ENCODE data around the gene PTPRM. TPM values are rescaled to one million over a fixed set of nuclear protein-coding genes. Genes with fewer than 3 reads are reported as not detected.

Gene PTPRM
- total and polyA plus RNA-seq, 3 donors from 2014 or later: 76.4 to 101 (median 94.6) TPM

DNA sequence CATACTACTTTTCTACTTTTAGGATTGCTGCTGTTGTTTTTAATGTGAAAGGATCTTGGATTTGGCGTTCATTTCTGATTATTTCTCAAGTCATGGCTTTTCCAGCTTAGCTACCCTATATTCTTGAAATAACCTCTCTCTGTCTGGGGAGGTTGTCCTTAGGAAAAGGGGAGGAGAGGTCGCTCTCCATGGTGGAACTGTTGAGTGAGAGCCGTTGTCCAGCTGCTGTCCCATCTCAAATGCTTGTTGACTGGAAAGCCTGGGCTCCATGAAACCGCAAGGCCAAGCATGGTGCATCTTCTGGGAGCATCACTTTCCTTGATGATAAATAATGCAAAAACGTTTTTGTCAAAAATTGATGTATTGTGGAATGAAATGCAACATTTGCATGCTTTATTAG lies 563.0 kb downstream of the PTPRM start:
- H3K9me3 ChIP-seq: no peaks in the 10 kb centered on the region
- 89 to 95% methylated on average over 5 of the region's 5 CpGs for WGBS, 2 donors
- intact Hi-C loops (cut with DNase I; ENCODE audit: low total_unique reads): no loop called here
- no peaks in the 10 kb centered on the region for H3K27me3 ChIP-seq
- H3K36me3 ChIP-seq (ENCODE audit: low read depth, missing control alignments): no peaks in the 10 kb centered on the region
- TF ChIP-seq POLR2A (IDR thresholded peaks at IDR 0.05): no peak
- TF ChIP-seq, protein P1, sequence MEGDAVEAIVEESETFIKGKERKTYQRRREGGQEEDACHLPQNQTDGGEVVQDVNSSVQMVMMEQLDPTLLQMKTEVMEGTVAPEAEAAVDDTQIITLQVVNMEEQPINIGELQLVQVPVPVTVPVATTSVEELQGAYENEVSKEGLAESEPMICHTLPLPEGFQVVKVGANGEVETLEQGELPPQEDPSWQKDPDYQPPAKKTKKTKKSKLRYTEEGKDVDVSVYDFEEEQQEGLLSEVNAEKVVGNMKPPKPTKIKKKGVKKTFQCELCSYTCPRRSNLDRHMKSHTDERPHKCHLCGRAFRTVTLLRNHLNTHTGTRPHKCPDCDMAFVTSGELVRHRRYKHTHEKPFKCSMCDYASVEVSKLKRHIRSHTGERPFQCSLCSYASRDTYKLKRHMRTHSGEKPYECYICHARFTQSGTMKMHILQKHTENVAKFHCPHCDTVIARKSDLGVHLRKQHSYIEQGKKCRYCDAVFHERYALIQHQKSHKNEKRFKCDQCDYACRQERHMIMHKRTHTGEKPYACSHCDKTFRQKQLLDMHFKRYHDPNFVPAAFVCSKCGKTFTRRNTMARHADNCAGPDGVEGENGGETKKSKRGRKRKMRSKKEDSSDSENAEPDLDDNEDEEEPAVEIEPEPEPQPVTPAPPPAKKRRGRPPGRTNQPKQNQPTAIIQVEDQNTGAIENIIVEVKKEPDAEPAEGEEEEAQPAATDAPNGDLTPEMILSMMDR (IDR thresholded peaks at IDR 0.05): no peak
- H3K4me1 ChIP-seq: no peaks in the 10 kb centered on the region
- no peak for DNase-seq
- H3K4me3 ChIP-seq: no peak overlapping the region
- H3K27ac ChIP-seq: no peak overlapping the region

DNA sequence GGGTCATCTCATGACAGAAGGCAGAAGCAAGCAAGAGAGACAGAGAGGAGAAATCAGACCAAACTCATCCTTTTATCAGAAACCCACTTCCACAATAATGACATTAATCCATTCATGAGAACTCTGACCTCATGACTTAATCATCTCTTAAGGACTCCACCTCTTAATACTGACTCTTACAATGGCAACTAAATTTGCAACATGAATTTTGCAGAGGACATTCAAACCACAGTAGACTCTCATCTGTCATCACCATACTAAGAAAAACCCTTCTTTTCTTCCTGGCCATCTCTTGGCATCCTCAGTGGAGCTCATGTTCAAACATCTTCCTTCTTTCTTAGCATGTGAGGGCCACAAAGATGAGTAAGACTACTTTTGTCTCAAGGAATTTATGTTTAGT lies 565.9 kb downstream of the PTPRM start:
- H3K9me3 ChIP-seq: no peaks in the 10 kb centered on the region
- no peaks in the 10 kb centered on the region for H3K36me3 ChIP-seq (ENCODE audit: low read depth, missing control alignments)
- no peak overlapping the region for H3K4me3 ChIP-seq
- no peaks in the 10 kb centered on the region for H3K27me3 ChIP-seq
- TF ChIP-seq POLR2A (IDR thresholded peaks at IDR 0.05): no peak
- TF ChIP-seq, protein P1 (IDR thresholded peaks at IDR 0.05): no peak
- H3K4me1 ChIP-seq: no peaks in the 10 kb centered on the region
- intact Hi-C loops (cut with DNase I; ENCODE audit: low total_unique reads): no loop called here
- no peak for DNase-seq
- H3K27ac ChIP-seq: no peak overlapping the region

DNA sequence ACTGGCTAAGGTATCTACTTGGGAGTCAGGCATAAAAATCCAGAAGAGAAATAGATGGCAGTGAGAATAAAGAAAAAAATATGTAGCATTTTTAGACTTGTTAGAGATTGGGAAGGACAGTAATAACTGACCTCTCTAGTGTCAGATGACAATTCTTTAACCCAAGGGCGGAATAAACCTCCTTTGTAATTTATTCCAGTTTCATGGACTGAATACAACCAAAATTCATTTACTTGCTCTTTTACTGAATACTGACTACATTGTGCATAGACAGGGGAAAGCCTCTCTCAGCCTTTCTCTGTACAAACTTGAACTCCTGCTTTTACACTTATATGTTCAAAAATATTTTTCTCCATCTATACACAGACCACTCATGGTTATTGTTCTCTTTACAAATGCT lies 566.8 kb downstream of the PTPRM start:
- no peaks in the 10 kb centered on the region for H3K36me3 ChIP-seq (ENCODE audit: low read depth, missing control alignments)
- DNase-seq: no peak
- TF ChIP-seq POLR2A (IDR thresholded peaks at IDR 0.05): no peak
- TF ChIP-seq, protein P1 (IDR thresholded peaks at IDR 0.05): no peak
- no peaks in the 10 kb centered on the region for H3K9me3 ChIP-seq
- H3K4me1 ChIP-seq: peaks cover 5% of the 10 kb centered on the region
- no peak overlapping the region for H3K27ac ChIP-seq
- H3K27me3 ChIP-seq: no peaks in the 10 kb centered on the region
- intact Hi-C loops (cut with DNase I; ENCODE audit: low total_unique reads): no loop called here
- WGBS, 2 donors: 94 to 98% methylated on average over 1 of the region's 1 CpG
- H3K4me3 ChIP-seq: no peak overlapping the region

DNA sequence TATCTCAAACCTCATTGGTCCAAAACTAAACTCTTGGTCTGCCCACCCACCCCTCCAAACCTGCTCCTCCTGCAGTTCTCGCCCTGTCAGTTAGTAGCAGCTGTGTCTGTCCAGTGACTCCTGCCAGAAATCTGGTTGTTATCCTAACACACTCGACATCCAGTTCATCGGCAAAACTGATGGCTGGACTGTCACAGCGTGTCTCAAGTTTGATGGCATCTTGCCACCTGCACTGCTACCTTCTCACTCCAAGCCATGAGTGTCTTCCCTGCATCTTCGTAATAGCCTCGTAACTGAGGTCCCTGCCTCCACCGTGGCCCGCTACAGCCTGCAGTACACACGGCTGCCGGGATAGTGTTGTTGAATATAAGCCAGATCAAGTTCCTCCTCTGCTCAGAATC lies 572.0 kb downstream of the PTPRM start:
- 24 to 34% methylated on average over 10 of the region's 10 CpGs for WGBS, 2 donors
- Histone ChIP-seq H3K4me3 (no peak overlapping the region), H3K36me3 (ENCODE audit: low read depth, missing control alignments) (no peaks in the 10 kb centered on the region), H3K27me3 (no peaks in the 10 kb centered on the region), H3K9me3 (no peaks in the 10 kb centered on the region), H3K4me1 (peaks cover 28% of the 10 kb centered on the region), H3K27ac (peak overlapping the region; percentile 39 to 75)
- intact Hi-C loops (cut with DNase I; ENCODE audit: low total_unique reads): no loop called here
- DNase-seq: peak; percentile 61
- TF ChIP-seq POLR2A (IDR thresholded peaks at IDR 0.05): no peak
- TF ChIP-seq, protein P1 (IDR thresholded peaks at IDR 0.05): no peak

DNA sequence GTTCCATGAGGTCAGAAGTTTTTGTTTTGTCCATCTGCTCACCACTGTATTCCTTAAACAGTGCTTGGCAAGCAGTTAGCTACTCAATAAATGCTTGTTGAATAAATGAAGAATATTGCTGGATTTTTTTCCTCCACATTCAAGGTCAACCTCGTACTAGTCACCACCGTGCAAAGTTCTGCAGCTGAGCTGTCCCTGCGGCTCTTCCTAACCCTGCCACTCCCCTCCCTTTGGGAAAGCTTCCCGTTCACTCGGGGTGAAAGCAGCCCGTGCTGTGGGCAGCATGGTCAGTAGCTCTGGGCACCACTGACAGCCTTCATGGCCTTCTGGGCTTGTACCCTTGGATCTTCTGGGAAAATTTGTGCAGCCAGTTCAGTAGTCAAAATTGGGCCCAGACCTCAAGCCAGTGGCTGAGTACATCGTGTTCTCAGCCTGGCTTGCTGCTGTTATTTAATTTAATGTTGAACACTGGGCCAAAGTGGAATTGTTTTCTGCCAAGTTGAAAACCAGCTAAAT lies 572.8 kb downstream of the PTPRM start:
- peaks cover 28% of the 10 kb centered on the region for H3K4me1 ChIP-seq
- 41 to 42% methylated on average over 7 of the region's 7 CpGs for WGBS, 2 donors
- H3K4me3 ChIP-seq: no peak overlapping the region
- H3K9me3 ChIP-seq: no peaks in the 10 kb centered on the region
- H3K27ac ChIP-seq: peak overlapping the region; percentile 39 to 75
- H3K36me3 ChIP-seq (ENCODE audit: low read depth, missing control alignments): no peaks in the 10 kb centered on the region
- H3K27me3 ChIP-seq: no peaks in the 10 kb centered on the region
- DNase-seq: peak; percentile 56
- intact Hi-C loops (cut with DNase I; ENCODE audit: low total_unique reads): no loop called here
- TF ChIP-seq, protein P1 (IDR thresholded peaks at IDR 0.05): no peak
